Kidney (tissue), 14 donors: Measurements from ENCODE around the gene PCDH1. TPM values are rescaled to one million over a fixed set of nuclear protein-coding genes. Genes with fewer than 3 reads are reported as not detected.
A peak's percentile ranks its signal among the peaks of the same experiment; 100 is the strongest.

ENCODE experiments used
- DNase-seq, 5 donors: peaks; one replicate each; pipeline ENCODE4 v3.0.0-alpha.2; 2013 to 2020
- FAIRE-seq: peaks from 2 replicates; lab custom pipeline; 2012; peaks lifted over from hg19 to GRCh38; lab: Jason Lieb, UNC
- H3K27ac ChIP-seq, 2 donors: one replicate each; pipeline ENCODE4 v1.7.0; 2013; ENCODE audit warnings: low read depth in 2 of 2, low read length in 2 of 2, inconsistent platforms in 1 of 2
- H3K27me3 ChIP-seq: one replicate; pipeline ENCODE4 v1.7.1; 2013; ENCODE audit warnings: low read length, inconsistent platforms; ENCODE audit not compliant: control insufficient read depth, insufficient read depth
- H3K36me3 ChIP-seq, 3 donors: one replicate each; pipeline versions ENCODE4 v1.7.0 to v1.7.1; 2013; ENCODE audit warnings: low read length in 3 of 3, control low read depth in 1 of 3, inconsistent platforms in 1 of 3; ENCODE audit not compliant: insufficient read depth in 3 of 3, control insufficient read depth in 2 of 3
- H3K4me1 ChIP-seq, 3 donors: one replicate each; pipeline versions ENCODE4 v1.7.0 to v1.7.1; 2013; ENCODE audit warnings: low read length in 3 of 3, inconsistent platforms in 1 of 3, low read depth in 1 of 3; ENCODE audit not compliant: control insufficient read depth in 2 of 3, insufficient read depth in 2 of 3
- H3K4me3 ChIP-seq, 3 donors: one replicate each; pipeline versions ENCODE4 v1.7.0 to v1.8.1; 2013; ENCODE audit warnings: low read length in 3 of 3, control low read depth in 1 of 3, inconsistent platforms in 1 of 3
- H3K9ac ChIP-seq, 3 donors: one replicate each; pipeline versions ENCODE4 v1.7.0 to v1.7.1; 2013; ENCODE audit warnings: low read length in 3 of 3, control low read depth in 1 of 3, inconsistent platforms in 1 of 3
- H3K9me3 ChIP-seq, 3 donors: one replicate each; pipeline versions ENCODE4 v1.7.0 to v1.7.1; 2013; ENCODE audit warnings: low read length in 3 of 3, control low read depth in 1 of 3, inconsistent platforms in 1 of 3; ENCODE audit not compliant: control insufficient read depth in 2 of 3, insufficient read depth in 1 of 3
- intact Hi-C: fragments of 100-400 bp; cut with DNase I; formaldehyde crosslinking; loops from one replicate; pipeline ENCODE4 v1.11.1; 2022
- polyA plus RNA-seq: library from polyadenylated mRNA; stranded (reverse); fragments of 350-450 nt; fragmentation: Illumina TruSeq; extraction: RNeasy Lipid Tissue Mini Kit (QIAGEN cat#74804); gene quantifications from one replicate; pipeline ENCODE4 v1.2.3, GENCODE V29; 2014; ENCODE audit warnings: low read depth, low replicate concordance; ENCODE audit not compliant: insufficient read depth
- total RNA-seq: library from RNA; stranded (reverse); fragmentation: NEBNext Ultra II Directional; extraction: Animal tissue kit (Norgen Biotek cat#: 25700); gene quantifications from one replicate; pipeline ENCODE4 v1.2.1, GENCODE V29; 2021
- TF ChIP-seq, protein P1 (sequence below): IDR thresholded peaks from 3 replicates; pipeline ENCODE4 v1.5.1; 2012; ENCODE audit warnings: mild to moderate bottlenecking, moderate library complexity, borderline replicate concordance; ENCODE audit not compliant: insufficient read depth; ENCODE audit errors: extremely low read depth
- donor health status: control.
- donor health status: control.
- donor health status: control.
- donor health status: control.
- donor health status: control.
- donor health status: DM: yes; HTN: yes; CAD: no.
- donor health status: Normal renal cell carcinoma (clear cell type).

Gene PCDH1
- total and polyA plus RNA-seq, 2 donors from 2014 or later = 37.3 to 147 TPM

DNA sequence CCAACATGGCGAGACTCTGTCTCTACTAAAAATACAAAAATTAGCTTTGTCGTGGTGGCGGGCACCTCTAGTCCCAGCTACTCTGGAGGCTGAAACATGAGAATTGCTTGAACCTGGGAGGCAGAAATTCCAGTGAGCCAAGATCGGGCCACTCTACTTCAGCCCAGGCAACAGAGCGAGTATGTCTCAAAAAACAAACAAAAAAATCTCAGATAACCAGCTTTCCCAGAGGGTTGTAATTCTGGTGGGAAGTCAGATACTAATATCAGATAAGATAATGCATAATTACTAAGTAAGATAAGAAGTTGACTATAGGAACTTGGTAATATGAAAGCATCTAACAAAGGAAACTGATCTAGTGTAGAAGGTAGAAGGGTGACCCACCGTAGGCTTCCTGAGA lies 60.6 kb downstream of the PCDH1 start:
- FAIRE-seq (no peak), DNase-seq (no peak)
- Histone ChIP-seq H3K4me3 (no peak overlapping the region), H3K4me1 (peaks cover 0 to 5% (median 0%) of the 10 kb centered on the region in 3 donors), H3K27ac (no peak overlapping the region), H3K36me3 (no peaks in the 10 kb centered on the region), H3K9me3 (no peaks in the 10 kb centered on the region), H3K9ac (no peak overlapping the region), H3K27me3 (no peaks in the 10 kb centered on the region)
- TF ChIP-seq, protein P1, sequence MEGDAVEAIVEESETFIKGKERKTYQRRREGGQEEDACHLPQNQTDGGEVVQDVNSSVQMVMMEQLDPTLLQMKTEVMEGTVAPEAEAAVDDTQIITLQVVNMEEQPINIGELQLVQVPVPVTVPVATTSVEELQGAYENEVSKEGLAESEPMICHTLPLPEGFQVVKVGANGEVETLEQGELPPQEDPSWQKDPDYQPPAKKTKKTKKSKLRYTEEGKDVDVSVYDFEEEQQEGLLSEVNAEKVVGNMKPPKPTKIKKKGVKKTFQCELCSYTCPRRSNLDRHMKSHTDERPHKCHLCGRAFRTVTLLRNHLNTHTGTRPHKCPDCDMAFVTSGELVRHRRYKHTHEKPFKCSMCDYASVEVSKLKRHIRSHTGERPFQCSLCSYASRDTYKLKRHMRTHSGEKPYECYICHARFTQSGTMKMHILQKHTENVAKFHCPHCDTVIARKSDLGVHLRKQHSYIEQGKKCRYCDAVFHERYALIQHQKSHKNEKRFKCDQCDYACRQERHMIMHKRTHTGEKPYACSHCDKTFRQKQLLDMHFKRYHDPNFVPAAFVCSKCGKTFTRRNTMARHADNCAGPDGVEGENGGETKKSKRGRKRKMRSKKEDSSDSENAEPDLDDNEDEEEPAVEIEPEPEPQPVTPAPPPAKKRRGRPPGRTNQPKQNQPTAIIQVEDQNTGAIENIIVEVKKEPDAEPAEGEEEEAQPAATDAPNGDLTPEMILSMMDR = no peak
- intact Hi-C loops = no loop called here

DNA sequence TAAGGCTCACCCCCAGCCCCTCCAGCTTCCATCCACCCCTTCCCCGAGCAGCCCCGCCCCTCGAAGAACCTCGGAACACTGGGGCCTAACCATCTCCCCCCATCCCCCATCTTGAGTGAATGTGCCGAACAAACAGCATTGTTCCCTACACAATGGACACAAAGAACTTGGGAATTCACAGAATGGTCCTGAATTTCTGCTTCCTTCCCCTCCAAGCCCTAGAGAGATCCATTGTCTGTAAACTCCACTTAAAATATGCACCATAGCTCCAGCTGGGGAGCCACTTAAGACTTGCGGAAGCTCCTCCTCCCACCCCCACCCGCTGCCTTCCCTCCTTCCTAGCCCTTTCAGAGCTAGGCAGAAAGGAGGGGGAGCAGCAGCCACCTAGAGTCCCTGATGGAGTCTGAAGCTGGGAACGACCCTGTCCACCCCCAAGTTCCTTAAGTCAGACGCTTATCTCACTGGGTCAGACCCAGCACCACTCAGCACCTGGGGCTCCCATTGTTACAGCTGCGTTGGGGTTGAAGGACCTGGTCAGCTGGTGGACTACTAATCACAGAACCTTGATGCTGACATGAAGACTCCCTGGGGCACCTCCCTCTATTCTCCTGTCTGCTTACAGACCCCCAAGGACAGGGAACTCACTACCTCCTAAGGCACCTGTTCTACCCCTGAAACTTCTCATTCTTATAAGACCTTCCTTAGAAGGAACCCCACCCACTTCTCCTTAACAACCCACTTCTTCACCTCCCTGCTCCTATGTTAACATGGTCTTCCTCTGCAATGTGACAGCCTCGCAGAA lies 61.4 kb downstream of the PCDH1 start:
- TF ChIP-seq, protein P1 = no peak
- FAIRE-seq = no peak
- intact Hi-C loops = no loop called here

DNA sequence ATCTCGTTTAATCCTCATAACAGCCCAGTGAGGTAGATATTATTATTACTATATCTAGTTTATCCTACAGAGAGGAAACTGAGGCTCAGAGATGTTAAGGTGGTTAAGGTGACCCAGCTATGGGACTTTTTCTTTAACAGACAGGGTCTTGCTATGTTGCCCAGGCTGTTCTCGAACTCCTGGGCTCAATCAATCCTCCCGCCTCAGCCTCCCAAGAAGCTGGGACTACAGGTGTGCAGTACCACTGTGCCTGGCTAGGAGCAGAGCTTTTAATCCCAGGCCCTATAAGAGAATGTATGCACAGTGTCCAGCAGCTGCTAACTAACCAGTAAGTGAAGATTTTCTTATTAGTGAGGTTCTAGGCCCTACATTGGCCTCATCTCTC lies 62.4 kb downstream of the PCDH1 start:
- FAIRE-seq = no peak
- Histone ChIP-seq H3K27ac (no peak overlapping the region), H3K4me3 (no peak overlapping the region), H3K27me3 (no peaks in the 10 kb centered on the region), H3K36me3 (no peaks in the 10 kb centered on the region), H3K4me1 (no peaks in the 10 kb centered on the region), H3K9me3 (no peaks in the 10 kb centered on the region), H3K9ac (no peak overlapping the region)
- DNase-seq = no peak
- TF ChIP-seq, protein P1 = no peak
- intact Hi-C loops = no loop called here

More for the DNA sequence above, 61.4 kb downstream of the PCDH1 start:
- Histone ChIP-seq H3K9me3 (no peaks in the 10 kb centered on the region), H3K36me3 (no peaks in the 10 kb centered on the region), H3K4me1 (no peaks in the 10 kb centered on the region), H3K27ac (peak overlapping the region in 1 of 2 donors; percentile 16), H3K9ac (no peak overlapping the region), H3K4me3 (no peak overlapping the region), H3K27me3 (no peaks in the 10 kb centered on the region)
- no peak for DNase-seq
